PC-3 (cell line): ENCODE results near the gene CXorf51A. TPM values are rescaled to one million over a fixed set of nuclear protein-coding genes. Genes with fewer than 3 reads are reported as not detected.
"Not testable (repeated sequence)": the region's sequence is repeated elsewhere in the genome, so short reads cannot be mapped to it uniquely, and the experiment has no call there.

Experiments
- ATAC-seq: fragments of 200-7000 bp; cut with Tn5 transposase; 2 replicates; pipeline ENCODE4 v1.9.1; 2020; ENCODE audit warnings: mild to moderate bottlenecking, moderate library complexity
- BruUV-seq: library from RNA; stranded (reverse); fragments of 400-500 nt; replicated peaks from 2 replicates; lab custom pipeline; 2021; lab: Mats Ljungman, UMichigan
- CTCF ChIA-PET: fragments of 300-600 bp; sonication (Branson Sonifier 250); formaldehyde crosslinking; loops from one replicate; lab custom pipeline; 2022; ENCODE audit warnings: antibody characterized with exemption; lab: Charles Lee
- POLR2A ChIA-PET: fragments of 300-600 bp; sonication (Branson Sonifier 250); formaldehyde crosslinking; loops from one replicate; lab custom pipeline; 2022; ENCODE audit warnings: antibody characterized with exemption; ENCODE audit not compliant: unreplicated experiment; lab: Charles Lee
- DNase-seq: peaks from one replicate; pipeline ENCODE4 v3.0.0-alpha.2; 2015
- H2AFZ ChIP-seq: fragments of 300-600 bp; sonication (generic); 2 replicates; pipeline ENCODE4 v1.6.0; 2016; ENCODE audit warnings: antibody characterized with exemption, low read length
- H3F3A ChIP-seq: fragments of 300-600 bp; sonication (generic); one replicate; pipeline ENCODE4 v1.6.0; 2017; ENCODE audit warnings: antibody characterized with exemption, low read length, control low read depth, mild to moderate bottlenecking; ENCODE audit not compliant: unreplicated experiment
- H3K27ac ChIP-seq: fragments of 300-600 bp; sonication (generic); 2 replicates; pipeline ENCODE4 v1.5.1; 2016; ENCODE audit warnings: mild to moderate bottlenecking, low read length
- H3K27me3 ChIP-seq: fragments of 300-600 bp; sonication (generic); 2 replicates; pipeline ENCODE4 v1.6.1; 2016; ENCODE audit warnings: low read length, mixed read lengths
- H3K36me3 ChIP-seq: fragments of 300-600 bp; sonication (generic); 2 replicates; pipeline ENCODE4 v1.6.1; 2016; ENCODE audit warnings: low read depth, mixed run types, low read length, mixed read lengths
- H3K4me1 ChIP-seq: fragments of 300-600 bp; sonication (generic); 2 replicates; pipeline ENCODE4 v1.5.1; 2016; ENCODE audit warnings: low read length; ENCODE audit not compliant: insufficient read depth
- H3K4me2 ChIP-seq: fragments of 300-600 bp; sonication (generic); 2 replicates; pipeline ENCODE4 v1.6.0; 2016; ENCODE audit warnings: low read length
- H3K4me3 ChIP-seq: fragments of 300-600 bp; sonication (generic); 2 replicates; pipeline ENCODE4 v1.5.1; 2016; ENCODE audit warnings: mild to moderate bottlenecking, low read length, mixed read lengths
- H3K79me2 ChIP-seq: fragments of 300-600 bp; sonication (generic); 2 replicates; pipeline ENCODE4 v1.6.1; 2017; ENCODE audit warnings: low read length, mixed read lengths
- H3K9ac ChIP-seq: fragments of 300-600 bp; sonication (generic); 2 replicates; pipeline ENCODE4 v1.6.0; 2016; ENCODE audit warnings: mild to moderate bottlenecking, low read length
- H3K9me2 ChIP-seq: fragments of 300-600 bp; sonication (generic); replicated peaks from 2 replicates; pipeline ENCODE4 v1.6.1; 2016; ENCODE audit warnings: mixed run types, low read length, mixed read lengths
- H3K9me3 ChIP-seq: fragments of 300-600 bp; sonication (generic); 2 replicates; pipeline ENCODE4 v1.6.1; 2016; ENCODE audit warnings: low read length, mixed read lengths
- H4K20me1 ChIP-seq: fragments of 300-600 bp; sonication (generic); 2 replicates; pipeline ENCODE4 v1.6.1; 2016; ENCODE audit warnings: low read length, mixed read lengths
- CTCF ChIP-seq: fragments of 300-600 bp; sonication (generic); conservative IDR thresholded peaks from 2 replicates; pipeline ENCODE4 v1.5.1; 2017; ENCODE audit warnings: antibody characterized with exemption, low read depth, mild to moderate bottlenecking, low read length
- EZH2 ChIP-seq: fragments of 300-600 bp; sonication (generic); IDR thresholded peaks from one replicate; pipeline ENCODE4 v1.6.1; 2017; ENCODE audit warnings: antibody characterized with exemption, mild to moderate bottlenecking, low read length; ENCODE audit not compliant: unreplicated experiment
- EZH2phosphoT487 ChIP-seq: fragments of 300-600 bp; sonication (generic); IDR thresholded peaks from 2 replicates; pipeline ENCODE4 v1.6.1; 2018; ENCODE audit warnings: mild to moderate bottlenecking, antibody characterized with exemption, low read length, borderline replicate concordance
- intact Hi-C: fragments of 100-400 bp; cut with micrococcal nuclease; formaldehyde crosslinking; loops from 2 replicates; pipeline ENCODE4 v1.9.0; 2023
- total RNA-seq: library from RNA; depleted of rRNA; stranded (reverse); fragments of >200 nt; gene quantifications from 2 replicates; pipeline ENCODE4 v1.2.3, GENCODE V29; 2014; rRNA removed

Gene CXorf51A
- total RNA-seq, 1 experiment from 2014 or later = not detected

DNA sequence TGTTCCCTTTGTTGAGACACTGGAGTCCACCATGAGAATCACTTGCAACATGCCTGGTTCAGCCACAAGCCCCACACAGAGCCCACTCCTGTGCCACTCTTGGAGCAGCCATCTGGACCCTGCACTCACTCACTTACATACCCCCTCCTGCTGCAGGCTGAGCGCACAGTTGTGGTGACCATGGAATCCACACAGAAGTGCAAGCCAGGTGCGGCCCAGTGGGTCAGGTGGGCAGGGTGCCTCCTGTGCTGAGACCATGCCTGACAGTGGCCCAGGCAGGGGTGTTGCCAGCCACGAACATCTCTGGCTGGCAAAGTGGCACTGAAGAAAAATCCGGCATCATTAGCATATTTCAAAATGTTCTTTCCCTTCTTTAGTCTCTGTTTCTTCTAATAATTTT is 17.4 kb upstream of the CXorf51A start:
- Histone ChIP-seq H3K9me2 (no peaks in the 10 kb centered on the region), H3K4me1 (no peaks in the 10 kb centered on the region), H3K4me2 (no peak overlapping the region), H4K20me1 (no peaks in the 10 kb centered on the region), H3K36me3 (no peaks in the 10 kb centered on the region), H3F3A (no peaks in the 10 kb centered on the region), H3K27me3 (no peaks in the 10 kb centered on the region), H3K9me3 (no peaks in the 10 kb centered on the region), H3K4me3 (no peak overlapping the region), H2AFZ (no peak overlapping the region), H3K9ac (no peak overlapping the region), H3K27ac (no peak overlapping the region), H3K79me2 (no peaks in the 10 kb centered on the region)
- ChIA-PET CTCF (no interaction called here), POLR2A (no interaction called here)
- BruUV-seq = no TSS peak
- TF ChIP-seq EZH2 (no peak), EZH2phosphoT487 (no peak), CTCF (no peak)
- DNase-seq = no peak
- ATAC-seq = no peak
- intact Hi-C loops = no loop called here

GRCh38 chrX:146809471-146809870 is 5.1 kb downstream of the CXorf51A start, which contains the start of gene CXorf51B:
Gene CXorf51B, plus strand, starts transcription at chrX:146809771. Its CDS starts 21 bp downstream, at chrX:146809792.
- H3K27ac ChIP-seq, ATAC-seq, CTCF ChIA-PET, BruUV-seq, DNase-seq, H3K9me2 ChIP-seq, H3F3A ChIP-seq, H3K79me2 ChIP-seq, H2AFZ ChIP-seq, POLR2A ChIA-PET, H3K4me2 ChIP-seq, H3K4me1 ChIP-seq, H3K36me3 ChIP-seq, H3K4me3 ChIP-seq, H3K9me3 ChIP-seq, H4K20me1 ChIP-seq, intact Hi-C loops, H3K27me3 ChIP-seq, H3K9ac ChIP-seq: not testable (repeated sequence)

Other genes starting within 250 kb of the CXorf51A start
- gene CXorf51B, start 5.0 kb downstream of the CXorf51A start, total RNA-seq = not detected in 2 replicates